SHP77 (cell line): Measurements from ENCODE around the gene NOLC1.

Experiments
- DNase-seq, 2 experiments: peaks; one replicate each; lab custom pipeline; 2025; lab: John Stamatoyannopoulos, UW

Gene NOLC1

DNA sequence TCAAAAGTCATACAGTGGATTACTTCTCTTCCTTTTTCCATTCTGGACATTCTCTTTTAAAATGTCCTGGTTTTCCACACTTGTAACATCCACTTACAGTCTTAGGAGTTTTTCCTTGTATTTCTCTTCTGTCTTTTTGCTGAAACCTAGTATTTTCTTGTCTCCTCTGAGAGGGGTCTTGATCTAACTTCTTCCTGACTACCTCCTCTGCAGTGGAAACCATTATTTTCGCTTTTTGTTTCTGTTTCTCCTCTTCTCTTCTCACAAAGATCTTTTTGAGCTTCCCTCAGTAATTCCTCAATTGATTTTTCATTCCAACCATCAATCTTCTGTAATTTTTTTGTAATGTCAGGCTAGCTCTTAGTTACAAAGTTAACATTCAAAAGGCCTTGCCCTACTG, 50.2 kb downstream of the NOLC1 start:
- DNase-seq = no peak

DNA sequence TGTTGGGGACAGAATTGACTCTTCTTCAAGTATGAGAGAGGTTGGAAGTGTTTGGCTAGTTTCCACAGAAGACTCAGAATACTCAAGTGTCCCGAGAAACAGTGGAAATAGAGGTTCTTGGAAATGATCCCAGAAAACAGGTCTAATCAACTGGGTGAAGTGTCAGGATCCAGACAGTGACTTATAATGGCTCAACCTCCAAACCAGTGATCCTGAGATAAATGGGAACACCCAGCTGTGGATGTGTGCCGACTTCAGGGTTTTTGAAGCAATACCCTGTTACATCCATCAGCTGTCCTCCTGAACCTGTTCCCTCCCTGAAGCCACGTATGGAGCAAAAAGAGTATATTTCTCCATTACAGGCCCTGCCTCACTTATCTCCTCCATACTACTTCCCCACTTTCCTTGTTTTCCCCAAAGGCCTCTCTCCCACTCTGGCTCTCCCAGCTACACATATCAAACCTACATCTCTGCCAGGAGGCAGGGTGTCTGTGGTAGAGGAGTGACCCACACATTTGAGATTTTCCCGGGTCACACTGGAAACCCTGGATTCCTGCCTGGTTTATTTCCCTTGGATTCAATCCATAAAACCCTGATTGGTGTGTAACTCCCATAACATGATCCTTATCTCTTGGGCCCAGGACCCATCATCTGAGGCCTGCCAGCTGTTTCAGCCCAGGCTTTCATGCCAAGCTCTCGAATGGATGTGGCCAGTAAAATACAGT, 56.3 kb downstream of the NOLC1 start:
- no peak for DNase-seq

DNA sequence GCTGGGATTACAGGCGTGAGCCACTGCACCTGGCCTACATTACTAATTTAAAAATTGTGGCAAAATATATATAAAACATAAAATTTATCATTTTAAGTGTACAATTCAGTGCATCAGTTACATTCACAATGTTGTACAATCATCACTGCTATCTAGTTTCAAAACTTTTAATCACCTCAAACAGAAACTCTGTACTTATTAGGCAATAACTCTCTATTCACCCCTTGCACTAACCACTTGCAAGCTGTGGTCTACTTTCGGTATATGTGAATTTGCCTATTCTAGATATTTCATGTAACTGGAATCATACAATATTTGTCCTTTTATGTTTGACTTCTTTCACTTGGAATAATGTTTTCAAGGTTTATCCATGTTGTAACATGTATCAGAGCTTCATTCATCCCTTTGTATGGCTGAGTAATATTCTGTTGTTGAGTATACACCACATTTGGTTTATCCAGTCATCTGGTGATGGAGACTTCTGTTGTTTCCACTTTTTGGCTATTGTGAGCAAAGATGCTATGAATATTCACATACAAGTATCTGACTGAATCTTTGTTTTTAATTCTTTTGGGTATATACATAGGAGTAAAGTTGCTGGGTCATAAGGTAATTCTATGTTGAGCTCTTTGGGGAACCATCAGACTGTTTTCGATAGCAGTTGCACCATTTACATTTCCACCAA, 59.6 kb downstream of the NOLC1 start:
- no peak for DNase-seq
